ENCODE results near the gene CREBBP. TPM values are rescaled to one million over a fixed set of nuclear protein-coding genes. Genes with fewer than 3 reads are reported as not detected.
"Not testable (repeated sequence)": the region's sequence is repeated elsewhere in the genome, so short reads cannot be mapped to it uniquely, and the experiment has no call there.

CREBBP gene
- total RNA-seq, 1 donor from 2014 or later = 72.8 TPM

- H3K36me3 ChIP-seq = no peaks in the 10 kb centered on the region
- H3K27ac ChIP-seq = no peak overlapping the region
- intact Hi-C loops (cut with DNase I) = no loop called here
- H3K9me3 ChIP-seq = no peaks in the 10 kb centered on the region
- H3K4me3 ChIP-seq = no peak overlapping the region
- TF ChIP-seq CTCF (IDR thresholded peaks at IDR 0.05) = no peak
- H3K27me3 ChIP-seq = no peaks in the 10 kb centered on the region
- ATAC-seq = no peak
- H3K4me1 ChIP-seq = no peaks in the 10 kb centered on the region
- no peak for DNase-seq
Measured at GRCh38 chr16:3915426-3916260, 35.1 kb upstream of the CREBBP start.

- Histone ChIP-seq H3K4me1 (no peaks in the 10 kb centered on the region), H3K4me3 (no peak overlapping the region), H3K36me3 (no peaks in the 10 kb centered on the region), H3K9me3 (no peaks in the 10 kb centered on the region), H3K27ac (no peak overlapping the region), H3K27me3 (no peaks in the 10 kb centered on the region)
- no peak for ATAC-seq
- no peak for DNase-seq
- intact Hi-C loops (cut with DNase I) = no loop called here
- no peak for TF ChIP-seq CTCF (IDR thresholded peaks at IDR 0.05)
Measured at GRCh38 chr16:3912897-3913296, 32.4 kb upstream of the CREBBP start.

- no peaks in the 10 kb centered on the region for H3K4me1 ChIP-seq
Measured at GRCh38 chr16:3912373-3912772, 31.9 kb upstream of the CREBBP start.

DNA sequence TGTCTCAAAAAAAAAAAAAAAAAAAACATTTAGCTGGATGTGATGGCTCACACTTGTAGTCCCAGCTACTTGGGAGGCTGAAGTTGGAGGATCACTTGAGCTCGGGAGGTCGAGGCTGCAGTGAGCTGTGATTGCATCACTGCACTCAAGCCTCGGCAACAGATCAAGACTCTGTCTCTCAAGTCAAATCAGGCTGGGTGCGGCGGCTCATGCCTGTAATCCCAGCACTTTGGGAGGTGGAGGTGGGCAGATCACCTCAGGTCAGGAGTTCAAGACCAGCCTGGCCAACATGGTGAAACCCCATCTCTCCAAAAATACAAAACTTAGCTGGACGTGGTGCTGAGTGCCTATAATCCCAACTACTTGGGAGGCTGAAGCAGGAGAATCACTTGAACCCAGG lies 31.2 kb upstream of the CREBBP start:
- H3K9me3 ChIP-seq; H3K36me3 ChIP-seq; H3K4me3 ChIP-seq; H3K4me1 ChIP-seq; ATAC-seq; H3K27me3 ChIP-seq; H3K27ac ChIP-seq; DNase-seq; intact Hi-C loops (cut with DNase I): not testable (repeated sequence)

More at GRCh38 chr16:3912373-3912772, 31.9 kb upstream of the CREBBP start:
- no peak for TF ChIP-seq CTCF (IDR thresholded peaks at IDR 0.05)
- Histone ChIP-seq H3K27me3 (no peaks in the 10 kb centered on the region), H3K27ac (no peak overlapping the region), H3K9me3 (no peaks in the 10 kb centered on the region), H3K36me3 (no peaks in the 10 kb centered on the region), H3K4me3 (no peak overlapping the region)
- DNase-seq = no peak
- no peak for ATAC-seq
- intact Hi-C loops (cut with DNase I) = no loop called here

DNA sequence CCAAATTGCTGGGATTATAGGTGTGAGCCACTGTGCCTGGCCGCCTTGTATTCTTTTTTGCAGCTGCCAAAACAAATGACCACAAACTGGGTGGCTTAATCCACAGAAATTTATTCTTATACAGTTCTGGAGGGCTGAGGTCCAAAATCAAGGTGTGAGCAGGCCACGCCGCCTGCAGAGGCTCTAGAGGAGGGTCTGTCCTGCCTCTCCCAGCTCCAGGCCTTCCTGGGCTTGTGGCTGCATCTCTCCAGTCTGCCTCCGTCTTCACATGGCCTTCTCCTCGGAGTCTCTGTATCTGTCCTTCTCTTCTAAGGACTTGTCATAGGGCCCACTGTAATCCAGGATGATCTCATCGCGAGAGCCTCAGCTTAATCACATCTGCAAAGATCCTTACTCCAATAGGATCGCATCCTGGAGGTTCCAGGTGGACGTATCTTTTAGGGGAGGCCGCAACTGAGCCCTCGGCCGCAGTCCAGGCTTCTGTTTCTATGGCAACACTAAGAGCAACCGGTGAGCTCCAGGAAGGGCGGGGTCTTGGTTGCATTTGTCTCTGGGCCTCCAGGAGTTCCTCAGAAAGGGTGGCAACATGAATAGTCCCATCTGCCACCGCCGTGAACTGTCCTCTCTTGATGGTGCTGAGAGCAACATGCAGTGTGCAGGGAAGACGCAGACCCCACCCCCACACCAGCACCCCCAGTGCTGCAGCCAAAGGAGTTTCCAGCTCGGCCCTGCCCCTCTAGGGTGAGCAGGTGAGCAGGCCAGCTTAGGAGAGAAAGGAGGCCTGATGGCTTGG lies 29.5 kb upstream of the CREBBP start:
- ATAC-seq (no peak), DNase-seq (peak; percentile 51)
- intact Hi-C loops (cut with DNase I) = no loop called here
- no peaks in the 10 kb centered on the region for H3K36me3 ChIP-seq
- H3K27ac ChIP-seq = no peak overlapping the region
- H3K27me3 ChIP-seq = no peaks in the 10 kb centered on the region
- no peak for TF ChIP-seq CTCF (IDR thresholded peaks at IDR 0.05)
- no peaks in the 10 kb centered on the region for H3K4me1 ChIP-seq
- H3K4me3 ChIP-seq = no peak overlapping the region
- H3K9me3 ChIP-seq = no peaks in the 10 kb centered on the region

GRCh38 chr16:3908951-3909437 lies 28.5 kb upstream of the CREBBP start:
- no peak overlapping the region for H3K27ac ChIP-seq
- peak; percentile 53 for DNase-seq
- H3K9me3 ChIP-seq = no peaks in the 10 kb centered on the region
- no peaks in the 10 kb centered on the region for H3K4me1 ChIP-seq
- no peaks in the 10 kb centered on the region for H3K27me3 ChIP-seq
- no peak for TF ChIP-seq CTCF (IDR thresholded peaks at IDR 0.05)
- no peaks in the 10 kb centered on the region for H3K36me3 ChIP-seq
- peak; percentile 15 for ATAC-seq
- intact Hi-C loops (cut with DNase I) = no loop called here
- no peak overlapping the region for H3K4me3 ChIP-seq
